GM18498 (cell line): Measurements from ENCODE around the gene PHACTR3.
"Not testable (repeated sequence)": the region's sequence is repeated elsewhere in the genome, so short reads cannot be mapped to it uniquely, and the experiment has no call there.

Source experiments
- ATAC-seq: cut with Tn5 transposase; IDR thresholded peaks from one replicate; pipeline ENCODE4 v1.9.1; 2021; ENCODE audit warnings: mild to moderate bottlenecking, moderate library complexity; ENCODE audit not compliant: unreplicated experiment

The PHACTR3 gene

DNA sequence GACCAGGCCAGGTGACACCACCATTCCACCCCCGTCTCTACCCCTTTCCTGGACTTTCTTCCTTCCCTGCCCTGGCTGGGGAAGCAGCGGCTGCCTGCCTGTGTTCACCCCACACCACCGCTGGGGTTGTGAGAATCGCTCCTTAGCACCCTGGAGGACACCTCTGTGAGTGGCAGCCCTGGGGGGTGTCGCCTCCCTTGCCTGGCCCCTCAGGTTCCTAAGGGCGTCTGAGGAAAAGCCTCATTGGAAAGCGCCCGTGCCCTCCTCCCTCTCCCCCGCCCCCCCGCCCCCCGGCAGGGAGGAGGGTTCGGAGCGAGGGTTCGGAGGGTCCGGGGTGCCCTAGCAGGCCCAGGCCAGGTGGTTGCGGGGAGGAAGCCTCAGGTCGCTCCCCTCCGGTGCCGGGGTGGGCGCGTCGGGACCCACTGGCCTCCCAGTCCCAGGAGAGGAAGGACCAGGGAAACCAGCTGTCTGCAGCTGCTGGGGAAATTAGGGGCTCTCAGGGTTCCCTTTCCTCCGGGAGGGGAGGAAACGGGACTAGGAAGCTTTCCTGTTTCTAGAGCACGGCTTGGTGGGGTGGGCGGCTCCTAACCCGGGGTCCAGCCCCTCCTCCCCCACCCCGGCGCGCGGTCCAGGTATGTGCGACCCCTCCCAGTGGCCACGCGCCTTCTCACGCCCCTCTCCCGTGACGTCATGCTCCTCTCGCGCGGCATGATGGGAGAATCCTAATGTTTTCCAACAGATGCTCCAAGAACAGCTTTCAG is at the start of gene PHACTR3:
Gene PHACTR3 (plus strand): TSS at position 760 of the 761 bp plus-strand sequence. CDS start 475 bp downstream, outside the sequence.
- ATAC-seq, result no peak

DNA sequence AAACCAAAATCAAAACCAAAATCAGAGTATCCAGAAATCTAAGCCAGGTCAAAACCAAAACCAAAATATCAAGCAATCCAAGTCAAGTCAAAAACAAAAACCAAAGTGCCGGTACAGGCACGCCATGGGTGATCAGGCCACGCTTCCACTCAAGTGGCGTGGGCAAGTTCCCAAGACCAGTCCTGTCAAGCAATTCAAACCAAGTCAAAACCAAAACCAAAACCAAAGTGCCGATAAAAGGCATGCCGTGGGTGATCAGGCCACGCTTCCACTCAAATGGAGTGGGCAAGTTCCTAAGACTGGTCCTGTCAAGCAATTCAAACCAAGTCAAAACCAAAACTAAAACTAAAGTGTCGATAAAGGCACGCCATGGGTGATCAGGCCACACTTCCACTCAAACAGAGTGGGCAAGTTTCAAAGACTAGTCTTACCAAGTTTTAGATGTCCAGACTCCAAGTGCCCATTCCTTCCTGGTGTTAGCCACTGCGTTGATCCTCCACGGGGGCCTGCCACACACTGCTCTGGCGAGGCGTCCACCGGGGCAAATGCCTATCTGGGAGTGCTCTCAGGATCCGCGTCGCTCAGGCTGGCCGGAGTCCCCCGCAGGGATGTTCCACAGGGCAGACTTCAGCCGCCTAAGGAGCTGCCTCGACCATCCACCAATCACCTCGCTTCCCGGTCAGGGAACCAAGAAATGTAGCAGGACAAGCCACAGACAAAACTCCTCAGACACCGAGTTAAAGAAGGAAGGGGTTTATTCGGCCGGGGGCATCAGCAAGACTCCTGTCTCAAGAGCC is 46.4 kb upstream of the PHACTR3 start:
- not testable (repeated sequence) for ATAC-seq

- no peak for ATAC-seq
Measured at GRCh38 chr20:59559024-59559817, 45.1 kb upstream of the PHACTR3 start.

DNA sequence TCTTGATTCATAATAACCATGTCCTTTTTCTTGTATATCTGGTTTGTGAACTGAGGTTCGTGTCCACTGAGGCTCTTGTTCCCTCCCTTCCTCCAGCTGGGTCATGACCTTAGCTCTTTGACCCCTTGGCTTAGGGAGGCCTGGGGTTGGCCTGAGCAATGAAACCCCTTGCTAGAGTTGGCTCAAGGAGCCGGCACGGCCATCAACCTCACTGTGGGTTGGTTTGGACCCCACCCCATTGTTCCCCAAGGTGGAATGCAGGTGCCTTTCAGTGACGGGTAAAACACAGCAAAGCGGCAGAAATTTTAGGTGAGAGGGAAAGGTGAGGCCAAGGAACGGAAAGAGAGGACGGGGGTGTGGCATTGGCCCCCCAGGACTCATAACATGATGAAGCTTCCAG is 44.5 kb upstream of the PHACTR3 start:
- ATAC-seq, result no peak

DNA sequence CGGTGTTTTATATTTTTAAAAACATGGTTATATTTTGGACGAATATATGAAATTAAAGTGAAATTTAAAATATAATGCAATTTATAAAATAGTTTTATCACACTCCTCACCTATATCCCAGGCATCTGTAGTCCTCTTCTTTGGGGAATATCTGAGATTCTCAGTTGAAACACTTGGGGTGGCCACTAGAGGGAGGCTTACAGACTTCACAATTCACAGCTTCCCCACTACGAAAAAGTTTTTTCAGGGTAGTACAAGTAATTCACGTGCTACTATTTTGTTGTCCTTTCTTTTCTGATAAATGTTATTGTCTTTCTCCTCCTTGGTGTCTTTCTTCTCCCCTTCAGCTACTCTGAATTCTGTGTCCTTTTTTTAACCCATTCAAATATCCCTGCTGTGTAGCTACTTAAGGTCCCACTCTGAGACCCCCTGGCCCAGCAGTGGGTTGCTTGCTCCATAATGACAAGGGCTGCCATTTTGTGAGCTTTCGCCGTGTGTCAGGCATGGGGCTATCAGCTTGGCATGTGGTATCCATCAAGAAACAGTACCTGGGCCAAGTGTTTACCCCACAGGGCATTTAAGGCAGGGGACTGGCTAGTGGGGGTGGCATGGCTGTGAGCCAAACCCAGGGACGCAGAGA is 43.6 kb upstream of the PHACTR3 start:
- no peak for ATAC-seq

DNA sequence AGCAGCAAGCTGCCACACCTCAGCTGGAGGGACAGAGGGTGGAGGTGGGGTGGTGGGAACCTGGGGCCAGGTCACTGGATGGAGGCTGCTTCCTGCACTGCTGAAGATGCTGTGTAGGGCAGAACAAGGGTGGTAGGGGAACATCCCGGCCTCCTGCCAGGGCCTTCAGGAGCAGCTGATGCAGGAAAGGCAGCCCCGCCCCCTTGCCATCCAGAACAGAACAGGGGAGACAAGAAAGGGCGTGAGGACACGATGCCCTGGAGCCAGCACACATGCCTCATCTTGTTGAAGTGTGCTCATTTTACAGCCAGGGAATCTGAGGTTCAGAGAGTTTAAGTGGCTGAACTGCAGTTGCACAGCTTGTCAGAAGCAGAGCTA is 43.1 kb upstream of the PHACTR3 start:
- ATAC-seq, result no peak

DNA sequence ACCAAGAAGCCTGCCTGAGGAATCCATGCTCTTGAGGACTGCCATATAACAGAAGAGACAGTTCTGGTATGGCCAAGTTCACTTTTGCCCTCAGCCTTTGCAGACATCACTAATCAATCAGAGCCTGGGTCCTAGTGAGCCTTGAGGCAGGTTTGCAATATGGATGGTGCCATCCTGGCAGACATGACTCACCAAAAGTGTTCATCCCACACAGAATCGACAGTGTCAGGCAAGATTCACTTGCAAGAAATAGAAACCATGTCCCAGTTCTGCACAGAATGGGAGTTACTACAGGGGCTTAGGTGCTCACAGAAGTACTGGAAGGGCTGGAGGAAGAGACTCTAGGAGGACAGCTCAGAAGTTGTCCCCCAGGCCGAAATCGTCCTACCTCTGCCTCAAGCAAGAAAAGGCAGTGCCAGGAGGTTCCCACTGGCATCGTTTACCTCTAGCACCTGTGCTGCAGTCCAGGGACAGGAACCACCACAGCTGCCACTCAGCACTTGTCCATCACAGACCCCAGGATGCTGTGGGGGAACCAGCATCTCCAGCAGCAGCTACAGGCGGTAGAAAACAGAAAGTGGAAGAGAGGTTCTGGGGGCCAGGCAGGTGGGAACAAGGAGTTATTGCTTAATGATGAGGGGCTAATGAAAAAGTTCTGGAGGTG is 42.6 kb upstream of the PHACTR3 start:
- no peak for ATAC-seq

DNA sequence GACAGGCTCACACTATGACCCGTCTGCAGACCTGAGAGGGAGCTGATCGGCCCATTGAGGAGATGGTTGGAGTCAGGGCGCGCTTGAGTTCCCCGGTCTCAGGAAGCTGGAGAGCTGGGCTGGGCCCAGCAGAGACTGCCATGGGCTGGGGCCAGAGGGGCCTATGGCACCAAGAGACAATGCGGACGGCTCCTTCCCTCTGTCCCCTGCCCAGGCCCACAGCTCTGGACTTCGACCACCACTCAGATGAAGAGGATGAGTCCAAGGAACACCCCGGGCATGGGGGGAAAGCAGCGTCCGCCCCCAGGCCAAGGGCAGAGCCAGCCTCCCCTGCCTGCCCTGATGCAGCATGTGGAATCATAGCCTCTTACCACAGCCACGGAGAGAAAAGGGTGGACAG is 40.2 kb upstream of the PHACTR3 start:
- no peak for ATAC-seq

GRCh38 chr20:59564943-59565342 is 39.4 kb upstream of the PHACTR3 start:
- ATAC-seq, result no peak

DNA sequence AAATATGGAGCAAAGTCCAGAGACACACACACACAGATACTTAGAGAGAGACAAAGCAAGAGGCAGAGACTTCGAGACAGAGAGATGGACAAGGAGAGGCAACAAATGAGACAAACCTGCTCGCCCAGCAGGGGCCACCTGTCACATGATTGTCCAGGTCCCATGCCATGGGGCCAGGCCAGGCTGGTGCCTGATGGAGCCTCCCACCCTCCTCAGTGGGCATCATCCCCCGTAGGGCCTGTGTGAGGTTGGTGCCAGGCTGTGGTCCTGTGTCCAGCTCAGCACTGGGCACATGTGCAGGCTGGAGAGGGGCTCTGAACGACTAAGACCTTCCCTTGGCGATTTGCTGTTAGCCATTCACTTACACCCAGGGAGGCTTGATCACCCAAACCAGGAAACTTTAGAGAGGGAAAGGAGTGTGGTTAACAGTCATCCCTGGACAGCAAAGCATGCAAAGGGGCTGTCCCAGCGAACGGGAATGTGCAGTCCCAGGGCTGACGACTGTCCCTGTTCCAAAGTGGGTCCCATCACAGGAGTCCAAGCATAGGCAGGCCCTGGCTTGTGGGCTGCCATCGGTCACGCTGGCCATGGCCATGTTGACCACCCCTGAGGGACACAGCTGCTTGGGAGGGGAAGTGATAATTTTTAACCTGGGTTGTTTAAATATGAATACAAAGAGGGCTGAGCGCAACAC is 38.4 kb upstream of the PHACTR3 start:
- ATAC-seq, result no peak

- no peak for ATAC-seq
Measured at GRCh38 chr20:59566631-59567524, 37.5 kb upstream of the PHACTR3 start.

GRCh38 chr20:59567585-59568508 is 36.5 kb upstream of the PHACTR3 start:
- no peak for ATAC-seq

- no peak for ATAC-seq
Measured at GRCh38 chr20:59568509-59569024, 35.8 kb upstream of the PHACTR3 start.

GRCh38 chr20:59569305-59569704 is 35.0 kb upstream of the PHACTR3 start:
- no peak for ATAC-seq

GRCh38 chr20:59571151-59571550 is 33.2 kb upstream of the PHACTR3 start:
- ATAC-seq, result no peak

- ATAC-seq, result peak; percentile 84
Measured at GRCh38 chr20:59571551-59572314, 32.6 kb upstream of the PHACTR3 start.

DNA sequence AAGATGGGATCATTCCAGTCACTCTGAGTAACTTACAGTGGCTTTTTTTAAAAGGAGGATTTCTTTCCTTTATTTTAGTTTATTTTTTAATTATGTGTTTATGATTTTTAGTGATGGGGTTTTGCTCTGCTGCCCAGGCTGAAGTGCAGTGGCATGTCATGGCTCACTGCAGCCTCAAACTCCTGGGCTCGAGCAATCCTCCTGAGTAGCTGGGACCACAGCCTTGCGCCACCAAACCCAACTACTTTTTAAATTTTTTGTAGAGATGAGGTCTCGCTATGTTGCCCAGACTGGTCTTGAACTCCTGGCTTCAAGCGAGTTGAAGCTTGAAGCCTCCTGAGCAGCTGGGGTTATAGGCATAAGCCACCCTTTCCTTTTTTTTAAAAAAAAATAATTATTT is 31.8 kb upstream of the PHACTR3 start:
- no peak for ATAC-seq
